BLaER1 (cell line): Measurements from ENCODE around the gene B4GALT6.

Source experiments
- H3K27ac ChIP-seq: shearing (Covaris generic); formaldehyde crosslinking; 2 replicates; pipeline ENCODE4 v1.8.1; 2022
- H3K27me3 ChIP-seq: shearing (Covaris generic); formaldehyde crosslinking; 2 replicates; pipeline ENCODE4 v1.8.1; 2022
- H3K36me3 ChIP-seq: shearing (Covaris generic); formaldehyde crosslinking; 2 replicates; pipeline ENCODE4 v1.8.1; 2022
- H3K4me1 ChIP-seq: shearing (Covaris generic); formaldehyde crosslinking; 2 replicates; pipeline ENCODE4 v1.8.1; 2022
- H3K4me2 ChIP-seq: shearing (Covaris generic); formaldehyde crosslinking; 2 replicates; pipeline ENCODE4 v1.8.1; 2022
- H3K4me3 ChIP-seq: shearing (Covaris generic); formaldehyde crosslinking; 2 replicates; pipeline ENCODE4 v1.8.1; 2022
- H3K9ac ChIP-seq: shearing (Covaris generic); formaldehyde crosslinking; 2 replicates; pipeline ENCODE4 v1.8.1; 2022
- H3K9me3 ChIP-seq: shearing (Covaris generic); formaldehyde crosslinking; 2 replicates; pipeline ENCODE4 v1.8.1; 2022
- H4K20me1 ChIP-seq: shearing (Covaris generic); formaldehyde crosslinking; 2 replicates; pipeline ENCODE4 v1.8.1; 2022
- Cebpa-rat ChIP-seq: shearing (Covaris generic); IDR thresholded peaks from 2 replicates; pipeline ENCODE4 v1.8.1; 2022

Gene B4GALT6

DNA sequence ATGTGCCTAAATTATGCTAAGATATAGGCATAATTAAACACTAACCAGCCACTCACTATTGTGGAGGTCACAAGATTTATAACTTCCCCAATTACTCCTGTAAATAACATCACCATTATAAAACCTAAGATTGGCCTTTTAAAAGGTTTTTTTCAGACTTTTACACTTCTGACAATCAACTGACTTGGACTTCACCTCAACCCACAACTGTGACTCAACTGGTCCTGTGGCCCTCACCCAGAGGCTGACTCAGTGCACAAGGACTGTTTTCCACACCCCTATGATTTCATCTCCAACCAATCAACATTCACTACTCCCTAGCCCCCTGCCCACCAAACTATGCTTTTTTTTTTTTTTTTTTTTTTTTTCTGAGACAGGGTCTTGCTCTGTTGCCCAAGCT lies 81.1 kb downstream of the B4GALT6 start:
- H3K9ac ChIP-seq: no peak overlapping the region
- no peaks in the 10 kb centered on the region for H4K20me1 ChIP-seq
- TF ChIP-seq Cebpa-rat: no peak
- H3K9me3 ChIP-seq: no peaks in the 10 kb centered on the region
- no peak overlapping the region for H3K4me2 ChIP-seq
- H3K27me3 ChIP-seq: no peaks in the 10 kb centered on the region
- H3K4me3 ChIP-seq: no peak overlapping the region
- no peak overlapping the region for H3K27ac ChIP-seq
- H3K36me3 ChIP-seq: no peaks in the 10 kb centered on the region
- H3K4me1 ChIP-seq: no peaks in the 10 kb centered on the region

GRCh38 chr18:31598021-31598805 lies 86.2 kb downstream of the B4GALT6 start:
- H3K27me3 ChIP-seq: no peaks in the 10 kb centered on the region
- H4K20me1 ChIP-seq: no peaks in the 10 kb centered on the region
- no peaks in the 10 kb centered on the region for H3K9me3 ChIP-seq
- no peak overlapping the region for H3K4me3 ChIP-seq
- H3K4me1 ChIP-seq: no peaks in the 10 kb centered on the region
- no peak overlapping the region for H3K4me2 ChIP-seq
- H3K9ac ChIP-seq: no peak overlapping the region
- no peaks in the 10 kb centered on the region for H3K36me3 ChIP-seq
- H3K27ac ChIP-seq: no peak overlapping the region
- TF ChIP-seq Cebpa-rat: no peak

GRCh38 chr18:31596081-31596872 lies 88.1 kb downstream of the B4GALT6 start:
- TF ChIP-seq Cebpa-rat: no peak
- H3K36me3 ChIP-seq: no peaks in the 10 kb centered on the region
- H3K9ac ChIP-seq: no peak overlapping the region
- H3K27me3 ChIP-seq: no peaks in the 10 kb centered on the region
- no peaks in the 10 kb centered on the region for H4K20me1 ChIP-seq
- H3K9me3 ChIP-seq: no peaks in the 10 kb centered on the region
- H3K4me2 ChIP-seq: no peak overlapping the region
- no peak overlapping the region for H3K4me3 ChIP-seq
- H3K27ac ChIP-seq: no peak overlapping the region
- no peaks in the 10 kb centered on the region for H3K4me1 ChIP-seq

- TF ChIP-seq Cebpa-rat: no peak
- H3K9ac ChIP-seq: no peak overlapping the region
- H3K4me1 ChIP-seq: no peaks in the 10 kb centered on the region
- H3K36me3 ChIP-seq: no peaks in the 10 kb centered on the region
- H3K4me2 ChIP-seq: no peak overlapping the region
- no peaks in the 10 kb centered on the region for H4K20me1 ChIP-seq
- no peak overlapping the region for H3K4me3 ChIP-seq
- no peak overlapping the region for H3K27ac ChIP-seq
- H3K9me3 ChIP-seq: no peaks in the 10 kb centered on the region
- no peaks in the 10 kb centered on the region for H3K27me3 ChIP-seq
Observed at GRCh38 chr18:31595121-31595771, 89.1 kb downstream of the B4GALT6 start.

GRCh38 chr18:31592506-31593157 lies 91.7 kb downstream of the B4GALT6 start:
- Histone ChIP-seq H3K27ac (no peak overlapping the region), H3K27me3 (no peaks in the 10 kb centered on the region), H3K36me3 (no peaks in the 10 kb centered on the region), H3K9ac (no peak overlapping the region), H3K9me3 (no peaks in the 10 kb centered on the region), H3K4me2 (no peak overlapping the region), H4K20me1 (no peaks in the 10 kb centered on the region), H3K4me3 (no peak overlapping the region), H3K4me1 (no peaks in the 10 kb centered on the region)
- no peak for TF ChIP-seq Cebpa-rat

GRCh38 chr18:31591628-31592027 lies 92.8 kb downstream of the B4GALT6 start, which contains the start of gene TTR:
Gene TTR, plus strand, starts transcription at chr18:31591877. Its CDS starts 26 bp downstream, at chr18:31591903.
- no peaks in the 10 kb centered on the region for H4K20me1 ChIP-seq
- H3K27me3 ChIP-seq: no peaks in the 10 kb centered on the region
- no peaks in the 10 kb centered on the region for H3K36me3 ChIP-seq
- no peaks in the 10 kb centered on the region for H3K9me3 ChIP-seq
- H3K27ac ChIP-seq: no peak within 1 kb of the TSS
- H3K4me2 ChIP-seq: no peak within 1 kb of the TSS
- no peak for TF ChIP-seq Cebpa-rat
- no peak within 1 kb of the TSS for H3K4me3 ChIP-seq
- no peaks in the 10 kb centered on the region for H3K4me1 ChIP-seq
- no peak within 1 kb of the TSS for H3K9ac ChIP-seq

- Histone ChIP-seq H3K4me2 (no peak overlapping the region), H4K20me1 (no peaks in the 10 kb centered on the region), H3K36me3 (no peaks in the 10 kb centered on the region), H3K4me1 (no peaks in the 10 kb centered on the region), H3K9me3 (no peaks in the 10 kb centered on the region), H3K27me3 (no peaks in the 10 kb centered on the region), H3K27ac (no peak overlapping the region), H3K4me3 (no peak overlapping the region), H3K9ac (no peak overlapping the region)
- no peak for TF ChIP-seq Cebpa-rat
Observed at GRCh38 chr18:31591113-31591512, 93.3 kb downstream of the B4GALT6 start.

GRCh38 chr18:31590570-31590969 lies 93.8 kb downstream of the B4GALT6 start:
- no peaks in the 10 kb centered on the region for H3K27me3 ChIP-seq
- H3K36me3 ChIP-seq: no peaks in the 10 kb centered on the region
- H3K9ac ChIP-seq: no peak overlapping the region
- H3K27ac ChIP-seq: no peak overlapping the region
- H3K9me3 ChIP-seq: no peaks in the 10 kb centered on the region
- H4K20me1 ChIP-seq: no peaks in the 10 kb centered on the region
- H3K4me2 ChIP-seq: no peak overlapping the region
- no peak for TF ChIP-seq Cebpa-rat
- H3K4me3 ChIP-seq: no peak overlapping the region
- H3K4me1 ChIP-seq: no peaks in the 10 kb centered on the region

DNA sequence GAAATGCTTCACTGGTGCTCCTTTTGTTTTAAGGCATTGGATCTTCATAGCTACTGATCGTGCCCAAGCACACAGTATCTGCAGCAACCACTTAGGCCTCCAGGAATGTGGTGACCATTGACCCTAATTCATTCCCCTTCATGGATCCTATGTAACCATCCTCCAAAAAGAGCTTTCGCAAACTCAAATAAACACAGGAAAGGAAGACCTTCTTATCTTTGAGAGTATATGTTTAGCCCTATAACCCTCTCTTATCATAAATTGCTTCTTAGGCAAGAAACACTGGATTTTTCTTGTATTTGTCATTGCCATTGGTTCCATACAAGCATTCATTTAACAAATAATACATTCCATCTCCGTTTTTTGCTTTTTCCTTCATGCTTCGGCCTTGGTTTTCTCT lies 96.9 kb downstream of the B4GALT6 start:
- Histone ChIP-seq H3K36me3 (no peaks in the 10 kb centered on the region), H3K9ac (no peak overlapping the region), H3K4me2 (no peak overlapping the region), H3K27ac (no peak overlapping the region), H3K4me1 (no peaks in the 10 kb centered on the region), H3K27me3 (no peaks in the 10 kb centered on the region), H4K20me1 (no peaks in the 10 kb centered on the region), H3K9me3 (no peaks in the 10 kb centered on the region), H3K4me3 (no peak overlapping the region)
- TF ChIP-seq Cebpa-rat: no peak

- Histone ChIP-seq H3K9me3 (no peaks in the 10 kb centered on the region), H3K4me3 (no peak overlapping the region), H3K27ac (no peak overlapping the region), H4K20me1 (no peaks in the 10 kb centered on the region), H3K4me1 (no peaks in the 10 kb centered on the region), H3K9ac (no peak overlapping the region), H3K36me3 (no peaks in the 10 kb centered on the region), H3K27me3 (no peaks in the 10 kb centered on the region), H3K4me2 (no peak overlapping the region)
- TF ChIP-seq Cebpa-rat: no peak
Observed at GRCh38 chr18:31586616-31587015, 97.8 kb downstream of the B4GALT6 start.
